DND-41 (cell line): Measurements from ENCODE around the gene SEMA4B.

Experiments
- ATAC-seq: fragments of 200-7000 bp; cut with Tn5 transposase; 3 replicates; pipeline ENCODE4 v1.9.1; 2021; ENCODE audit warnings: low read depth; ENCODE audit not compliant: insufficient read depth
- DNase-seq: peaks from one replicate; pipeline ENCODE4 v3.0.0-alpha.2; 2020
- H2AFZ ChIP-seq: 2 replicates; pipeline ENCODE4 v1.6.0; 2012; ENCODE audit warnings: low read depth, low read length
- H3K27ac ChIP-seq: 2 replicates; pipeline ENCODE4 v1.5.1; 2012; ENCODE audit warnings: low read length, inconsistent platforms
- H3K27me3 ChIP-seq: fragments of 200-600 bp; sonication (generic); 2 replicates; pipeline ENCODE4 v1.6.0; 2012; ENCODE audit warnings: low read length, mild to moderate bottlenecking, inconsistent platforms; ENCODE audit not compliant: insufficient read depth, poor library complexity
- H3K36me3 ChIP-seq: 2 replicates; pipeline ENCODE4 v1.5.1; 2012; ENCODE audit warnings: low read length, inconsistent platforms; ENCODE audit not compliant: insufficient read depth
- H3K4me1 ChIP-seq: 2 replicates; pipeline ENCODE4 v1.5.1; 2012; ENCODE audit warnings: mild to moderate bottlenecking, low read length; ENCODE audit not compliant: insufficient read depth
- H3K4me2 ChIP-seq: 2 replicates; pipeline ENCODE4 v1.6.0; 2012; ENCODE audit warnings: mild to moderate bottlenecking, moderate library complexity, low read length, inconsistent platforms; ENCODE audit not compliant: insufficient read depth
- H3K4me3 ChIP-seq, 2 experiments: fragments of 200-600 bp in 1 of 2; shearing (Covaris generic) in 1 of 2; 2 replicates each; pipeline ENCODE4 v1.5.1; 2012 to 2016; ENCODE audit warnings: inconsistent platforms in 2 of 2, low read length in 2 of 2, mild to moderate bottlenecking in 2 of 2, low read depth in 1 of 2, moderate library complexity in 1 of 2
- H3K79me2 ChIP-seq: 2 replicates; pipeline ENCODE4 v1.6.0; 2012; ENCODE audit warnings: low read length, inconsistent platforms; ENCODE audit not compliant: insufficient read depth
- H3K9ac ChIP-seq: 2 replicates; pipeline ENCODE4 v1.6.0; 2012; ENCODE audit warnings: low read depth, mild to moderate bottlenecking, inconsistent platforms, low read length, moderate library complexity
- H3K9me3 ChIP-seq: 2 replicates; pipeline ENCODE4 v1.5.1; 2012; ENCODE audit warnings: low read length, moderate library complexity, mild to moderate bottlenecking, inconsistent platforms; ENCODE audit not compliant: insufficient read depth, severe bottlenecking
- H4K20me1 ChIP-seq: 2 replicates; pipeline ENCODE4 v1.6.0; 2012; ENCODE audit warnings: low read length; ENCODE audit not compliant: insufficient read depth
- EZH2 ChIP-seq: IDR thresholded peaks from 3 replicates; pipeline ENCODE4 v1.6.1; 2012; ENCODE audit warnings: borderline replicate concordance, low read depth, mild to moderate bottlenecking, moderate library complexity, low read length, inconsistent platforms; ENCODE audit not compliant: severe bottlenecking
- TF ChIP-seq, protein P1 (sequence below): IDR thresholded peaks from 2 replicates; pipeline ENCODE4 v1.5.1; 2012; ENCODE audit warnings: borderline replicate concordance, low read length, moderate library complexity, mild to moderate bottlenecking; ENCODE audit not compliant: poor library complexity, severe bottlenecking; ENCODE audit errors: extremely low read depth

Gene SEMA4B

DNA sequence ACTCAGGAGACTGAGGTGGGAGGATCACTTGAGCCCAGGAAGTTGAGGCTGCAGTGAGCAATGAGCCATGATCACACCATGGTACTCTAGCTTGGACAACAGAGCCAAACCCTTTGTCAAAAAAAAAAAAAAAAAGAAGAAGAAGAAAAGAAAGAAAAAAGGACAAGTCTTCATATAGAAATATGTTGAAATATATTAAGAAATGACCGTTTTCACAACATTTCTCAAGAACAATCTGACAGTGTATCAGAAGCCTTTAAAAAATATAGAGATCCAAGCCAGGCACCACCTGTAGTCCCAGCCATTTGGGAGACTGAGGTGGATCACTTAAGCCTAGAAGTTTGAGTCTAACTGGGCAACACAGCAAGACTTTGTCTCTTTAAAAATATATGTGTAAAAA, 29.5 kb upstream of the SEMA4B start:
- Histone ChIP-seq H3K9me3 (no peaks in the 10 kb centered on the region), H2AFZ (no peak overlapping the region), H3K27ac (no peak overlapping the region), H3K36me3 (no peaks in the 10 kb centered on the region), H3K4me1 (no peaks in the 10 kb centered on the region), H3K9ac (no peak overlapping the region), H3K27me3 (no peaks in the 10 kb centered on the region), H4K20me1 (no peaks in the 10 kb centered on the region), H3K4me3 (no peak overlapping the region), H3K4me2 (no peak overlapping the region), H3K79me2 (no peaks in the 10 kb centered on the region)
- ATAC-seq: no peak
- DNase-seq: no peak
- TF ChIP-seq, protein P1, sequence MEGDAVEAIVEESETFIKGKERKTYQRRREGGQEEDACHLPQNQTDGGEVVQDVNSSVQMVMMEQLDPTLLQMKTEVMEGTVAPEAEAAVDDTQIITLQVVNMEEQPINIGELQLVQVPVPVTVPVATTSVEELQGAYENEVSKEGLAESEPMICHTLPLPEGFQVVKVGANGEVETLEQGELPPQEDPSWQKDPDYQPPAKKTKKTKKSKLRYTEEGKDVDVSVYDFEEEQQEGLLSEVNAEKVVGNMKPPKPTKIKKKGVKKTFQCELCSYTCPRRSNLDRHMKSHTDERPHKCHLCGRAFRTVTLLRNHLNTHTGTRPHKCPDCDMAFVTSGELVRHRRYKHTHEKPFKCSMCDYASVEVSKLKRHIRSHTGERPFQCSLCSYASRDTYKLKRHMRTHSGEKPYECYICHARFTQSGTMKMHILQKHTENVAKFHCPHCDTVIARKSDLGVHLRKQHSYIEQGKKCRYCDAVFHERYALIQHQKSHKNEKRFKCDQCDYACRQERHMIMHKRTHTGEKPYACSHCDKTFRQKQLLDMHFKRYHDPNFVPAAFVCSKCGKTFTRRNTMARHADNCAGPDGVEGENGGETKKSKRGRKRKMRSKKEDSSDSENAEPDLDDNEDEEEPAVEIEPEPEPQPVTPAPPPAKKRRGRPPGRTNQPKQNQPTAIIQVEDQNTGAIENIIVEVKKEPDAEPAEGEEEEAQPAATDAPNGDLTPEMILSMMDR: no peak
- TF ChIP-seq EZH2: no peak

DNA sequence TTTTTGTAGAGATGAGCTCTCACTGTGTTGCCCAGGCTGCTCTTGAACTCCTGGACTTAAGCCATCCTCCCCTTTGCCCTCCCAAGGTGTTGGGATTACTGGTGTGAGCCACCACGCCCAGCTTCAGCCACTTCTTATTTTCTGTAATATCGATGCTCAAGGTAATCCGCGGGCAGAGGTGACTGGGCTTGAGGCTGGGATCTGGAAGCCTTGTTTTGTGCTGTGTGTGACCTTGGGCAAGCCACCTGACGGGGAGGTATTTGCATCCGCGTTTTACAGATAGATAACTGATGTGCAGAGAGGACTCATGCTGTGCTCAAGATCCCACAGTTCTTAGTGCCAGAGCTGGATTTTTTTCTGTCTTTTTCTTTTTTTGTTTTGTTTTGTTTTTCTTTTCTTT, 27.8 kb upstream of the SEMA4B start:
- H4K20me1 ChIP-seq: no peaks in the 10 kb centered on the region
- no peak overlapping the region for H3K9ac ChIP-seq
- no peaks in the 10 kb centered on the region for H3K4me1 ChIP-seq
- H3K36me3 ChIP-seq: no peaks in the 10 kb centered on the region
- no peak overlapping the region for H3K27ac ChIP-seq
- H3K9me3 ChIP-seq: no peaks in the 10 kb centered on the region
- DNase-seq (no peak), ATAC-seq (no peak)
- H3K79me2 ChIP-seq: no peaks in the 10 kb centered on the region
- no peaks in the 10 kb centered on the region for H3K27me3 ChIP-seq
- no peak overlapping the region for H3K4me3 ChIP-seq
- TF ChIP-seq EZH2: no peak
- TF ChIP-seq, protein P1: no peak
- no peak overlapping the region for H2AFZ ChIP-seq
- no peak overlapping the region for H3K4me2 ChIP-seq

DNA sequence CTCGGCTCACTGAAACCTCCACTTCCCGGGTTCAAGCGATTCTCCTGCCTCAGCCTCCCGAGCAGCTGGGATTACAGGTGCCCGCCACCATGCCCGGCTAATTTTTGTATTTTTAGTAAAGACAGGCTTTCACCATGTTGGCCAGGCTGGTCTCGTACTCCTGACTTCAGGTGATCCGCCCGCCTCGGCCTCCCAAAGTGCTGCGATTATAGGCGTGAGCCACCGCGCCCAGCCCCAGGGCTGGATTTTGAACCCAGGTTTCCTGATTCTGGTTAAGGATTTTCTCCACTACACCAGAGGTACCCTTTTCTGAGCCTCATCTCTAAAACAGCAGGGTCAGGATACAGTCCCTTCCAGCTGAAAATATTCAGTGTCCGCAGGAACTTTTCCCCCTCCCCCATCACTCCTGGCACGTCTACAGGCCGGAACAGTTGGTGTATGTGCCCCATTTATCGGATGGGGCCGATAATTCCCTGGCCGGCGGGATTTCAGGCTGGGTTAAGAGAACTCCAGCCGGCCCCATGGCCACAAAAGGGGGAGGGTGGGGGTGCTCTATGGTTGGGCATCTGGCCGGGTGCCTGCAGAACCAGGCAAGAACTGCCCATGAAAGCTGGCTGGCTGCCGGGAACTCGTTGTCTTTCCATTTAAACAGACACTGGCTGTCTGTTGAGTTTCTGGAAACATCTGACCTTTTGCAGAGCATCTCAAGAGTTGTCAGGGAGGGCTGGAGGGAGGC, 26.8 kb upstream of the SEMA4B start:
- Histone ChIP-seq H2AFZ (no peak overlapping the region), H3K79me2 (no peaks in the 10 kb centered on the region), H3K4me2 (no peak overlapping the region)

More for the DNA sequence above, 26.8 kb upstream of the SEMA4B start:
- H3K9me3 ChIP-seq: no peaks in the 10 kb centered on the region
- TF ChIP-seq EZH2: no peak
- TF ChIP-seq, protein P1: no peak
- H3K9ac ChIP-seq: no peak overlapping the region
- H4K20me1 ChIP-seq: no peaks in the 10 kb centered on the region
- no peak overlapping the region for H3K4me3 ChIP-seq
- ATAC-seq (no peak), DNase-seq (no peak)
- peaks cover 4% of the 10 kb centered on the region for H3K27me3 ChIP-seq
- H3K27ac ChIP-seq: no peak overlapping the region
- no peaks in the 10 kb centered on the region for H3K36me3 ChIP-seq
- H3K4me1 ChIP-seq: no peaks in the 10 kb centered on the region
